GM12872 (cell line): ENCODE data around the gene GRM4.

Experiments used
- CTCF ChIP-seq: IDR thresholded peaks from 3 replicates; pipeline ENCODE4 v1.5.1; 2011; ENCODE audit warnings: low read depth, mild to moderate bottlenecking, low read length, moderate library complexity; ENCODE audit not compliant: insufficient read depth

The GRM4 gene

GRCh38 chr6:34031625-34032383 lies 114.1 kb downstream of the GRM4 start:
- TF ChIP-seq CTCF = no peak

- TF ChIP-seq CTCF = 0 out of 3 replicates have a peak, but pooled peaks have one; percentile 11
Observed at GRCh38 chr6:34030831-34031624, 114.9 kb downstream of the GRM4 start.

GRCh38 chr6:34029489-34030280 lies 116.2 kb downstream of the GRM4 start:
- TF ChIP-seq CTCF = no peak

- no peak for TF ChIP-seq CTCF
Observed at GRCh38 chr6:34028691-34029360, 117.1 kb downstream of the GRM4 start.

- no peak for TF ChIP-seq CTCF
Observed at GRCh38 chr6:34027939-34028441, 117.9 kb downstream of the GRM4 start.

GRCh38 chr6:34027445-34027936 lies 118.4 kb downstream of the GRM4 start:
- TF ChIP-seq CTCF = peak; percentile 77

- no peak for TF ChIP-seq CTCF
Observed at GRCh38 chr6:34025861-34026260, 120.0 kb downstream of the GRM4 start.
